GM21619 (cell line): ENCODE measurements around the gene GTF3C1.

Experiments
- ATAC-seq: cut with Tn5 transposase; IDR thresholded peaks from one replicate; pipeline ENCODE4 v1.9.1; 2021; ENCODE audit not compliant: unreplicated experiment

GTF3C1 gene

GRCh38 chr16:27520982-27521673, 28.6 kb downstream of the GTF3C1 start:
- ATAC-seq: no peak

- no peak for ATAC-seq
Observed at GRCh38 chr16:27518226-27518625, 31.5 kb downstream of the GTF3C1 start.

GRCh38 chr16:27517664-27518063, 32.0 kb downstream of the GTF3C1 start:
- ATAC-seq: no peak

- ATAC-seq: no peak
Observed at GRCh38 chr16:27516365-27516764, 33.3 kb downstream of the GTF3C1 start.

GRCh38 chr16:27515874-27516353, 33.8 kb downstream of the GTF3C1 start:
- ATAC-seq: no peak

- ATAC-seq: no peak
Observed at GRCh38 chr16:27514806-27515205, 34.9 kb downstream of the GTF3C1 start.

GRCh38 chr16:27511657-27512448, 37.9 kb downstream of the GTF3C1 start:
- ATAC-seq: no peak

- ATAC-seq: no peak
Observed at GRCh38 chr16:27508476-27508875, 41.2 kb downstream of the GTF3C1 start.

- no peak for ATAC-seq
Observed at GRCh38 chr16:27506771-27507170, 42.9 kb downstream of the GTF3C1 start.

GRCh38 chr16:27505297-27506236, 44.1 kb downstream of the GTF3C1 start:
- ATAC-seq: no peak

- no peak for ATAC-seq
Observed at GRCh38 chr16:27503662-27504061, 46.1 kb downstream of the GTF3C1 start.

- no peak for ATAC-seq
Observed at GRCh38 chr16:27500801-27501200, 48.9 kb downstream of the GTF3C1 start.

- ATAC-seq: no peak
Observed at GRCh38 chr16:27499659-27500055, 50.1 kb downstream of the GTF3C1 start.

GRCh38 chr16:27498916-27499658, 50.6 kb downstream of the GTF3C1 start:
- no peak for ATAC-seq

GRCh38 chr16:27498031-27498825, 51.5 kb downstream of the GTF3C1 start:
- ATAC-seq: no peak

GRCh38 chr16:27495191-27495590, 54.5 kb downstream of the GTF3C1 start:
- ATAC-seq: no peak

- no peak for ATAC-seq
Observed at GRCh38 chr16:27492588-27492979, 57.1 kb downstream of the GTF3C1 start.

GRCh38 chr16:27491894-27492587, 57.7 kb downstream of the GTF3C1 start:
- no peak for ATAC-seq

- ATAC-seq: no peak
Observed at GRCh38 chr16:27489906-27490305, 59.8 kb downstream of the GTF3C1 start.
